Measurements from ENCODE around the gene CCND1. TPM values are rescaled to one million over a fixed set of nuclear protein-coding genes. Genes with fewer than 3 reads are reported as not detected.

The CCND1 gene
- total RNA-seq, 6 experiments from 2014 or later, result 67.0 to 283 (median 94.1) TPM

DNA sequence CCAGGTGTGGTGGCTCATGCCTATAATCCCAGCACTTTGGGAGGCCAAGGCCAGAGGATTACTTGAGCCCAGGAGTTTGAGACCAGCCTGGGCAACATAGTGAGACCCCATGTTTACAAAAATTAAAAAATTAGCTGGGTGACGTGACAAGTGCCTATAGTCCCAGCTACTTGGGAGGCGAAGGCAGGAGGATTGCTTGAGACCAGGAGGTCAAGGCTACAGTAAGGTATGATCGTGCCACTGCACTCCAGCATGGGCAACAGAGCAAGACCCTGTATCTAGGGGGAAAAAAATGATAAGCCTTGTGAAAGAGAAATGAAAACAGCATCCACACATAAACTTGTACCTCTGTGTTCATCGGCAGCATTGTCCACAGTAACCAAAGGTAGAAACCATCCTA, 8.1 kb upstream of the CCND1 start:
- TF ChIP-seq POLR2A (IDR thresholded peaks at IDR 0.05), result no peak
- TF ChIP-seq, protein P1, sequence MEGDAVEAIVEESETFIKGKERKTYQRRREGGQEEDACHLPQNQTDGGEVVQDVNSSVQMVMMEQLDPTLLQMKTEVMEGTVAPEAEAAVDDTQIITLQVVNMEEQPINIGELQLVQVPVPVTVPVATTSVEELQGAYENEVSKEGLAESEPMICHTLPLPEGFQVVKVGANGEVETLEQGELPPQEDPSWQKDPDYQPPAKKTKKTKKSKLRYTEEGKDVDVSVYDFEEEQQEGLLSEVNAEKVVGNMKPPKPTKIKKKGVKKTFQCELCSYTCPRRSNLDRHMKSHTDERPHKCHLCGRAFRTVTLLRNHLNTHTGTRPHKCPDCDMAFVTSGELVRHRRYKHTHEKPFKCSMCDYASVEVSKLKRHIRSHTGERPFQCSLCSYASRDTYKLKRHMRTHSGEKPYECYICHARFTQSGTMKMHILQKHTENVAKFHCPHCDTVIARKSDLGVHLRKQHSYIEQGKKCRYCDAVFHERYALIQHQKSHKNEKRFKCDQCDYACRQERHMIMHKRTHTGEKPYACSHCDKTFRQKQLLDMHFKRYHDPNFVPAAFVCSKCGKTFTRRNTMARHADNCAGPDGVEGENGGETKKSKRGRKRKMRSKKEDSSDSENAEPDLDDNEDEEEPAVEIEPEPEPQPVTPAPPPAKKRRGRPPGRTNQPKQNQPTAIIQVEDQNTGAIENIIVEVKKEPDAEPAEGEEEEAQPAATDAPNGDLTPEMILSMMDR (IDR thresholded peaks at IDR 0.05), result no peak
- no peaks in the 10 kb centered on the region for H3K27me3 ChIP-seq
- no peak overlapping the region for H3K27ac ChIP-seq
- DNase-seq (no peak), ATAC-seq (no peak)
- intact Hi-C loops (cut with DNase I), result no loop called here
- H3K36me3 ChIP-seq, result no peaks in the 10 kb centered on the region
- peaks cover 0 to 26% (median 1%) of the 10 kb centered on the region in 4 donors for H3K4me1 ChIP-seq
- H3K9me3 ChIP-seq, result no peaks in the 10 kb centered on the region
- 93% methylated on average over 4 of the region's 4 CpGs for WGBS (ENCODE audit: insufficient coverage, low coverage, low lambda C conversion rate, missing lambda C conversion rate)
- H3K4me3 ChIP-seq, result no peak overlapping the region

DNA sequence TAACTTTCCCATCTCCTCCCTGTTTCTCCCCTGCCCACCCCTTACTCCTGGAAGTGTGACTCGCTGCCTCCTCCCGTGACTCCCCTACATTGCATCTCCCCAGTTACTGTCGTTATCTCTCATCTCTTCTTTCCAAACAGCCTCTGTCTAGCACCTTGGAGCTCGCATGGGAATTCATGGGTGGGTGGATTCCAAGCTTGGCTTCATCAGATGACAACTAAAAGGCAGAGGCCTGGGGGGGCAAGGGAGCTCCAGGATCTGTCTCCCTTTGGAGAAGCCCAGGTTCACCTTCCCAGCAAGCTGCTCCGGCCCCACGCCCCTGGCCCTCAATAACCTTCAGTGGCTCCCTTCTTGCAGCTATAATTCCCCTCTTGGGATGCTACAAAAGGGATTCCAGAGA, 6.9 kb upstream of the CCND1 start:
- Histone ChIP-seq H3K4me3 (no peak overlapping the region), H3K36me3 (no peaks in the 10 kb centered on the region), H3K9me3 (no peaks in the 10 kb centered on the region), H3K27ac (peak overlapping the region in 1 of 3 donors; percentile 44), H3K4me1 (peaks cover 0 to 36% (median 5%) of the 10 kb centered on the region in 4 donors), H3K27me3 (no peaks in the 10 kb centered on the region)
- TF ChIP-seq, protein P1 (IDR thresholded peaks at IDR 0.05), result no peak
- no peak for TF ChIP-seq POLR2A (IDR thresholded peaks at IDR 0.05)
- ATAC-seq, result no peak
- intact Hi-C loops (cut with DNase I), result no loop called here
- 95% methylated on average over 6 of the region's 6 CpGs for WGBS (ENCODE audit: insufficient coverage, low coverage, low lambda C conversion rate, missing lambda C conversion rate)
- no peak for DNase-seq

- H3K27me3 ChIP-seq, result no peaks in the 10 kb centered on the region
- H3K4me1 ChIP-seq, result peaks cover 0 to 38% (median 7%) of the 10 kb centered on the region in 4 donors
- H3K27ac ChIP-seq, result peak overlapping the region in 1 of 3 donors; percentile 44
- peak; percentile 77 to 88 (median 88) for DNase-seq
- TF ChIP-seq, protein P1 (IDR thresholded peaks at IDR 0.05), result no peak
- TF ChIP-seq POLR2A (IDR thresholded peaks at IDR 0.05), result peak; percentile 11
- H3K9me3 ChIP-seq, result no peaks in the 10 kb centered on the region
- intact Hi-C loops (cut with DNase I), result no loop called here
- WGBS (ENCODE audit: insufficient coverage, low coverage, low lambda C conversion rate, missing lambda C conversion rate), result 44% methylated on average over 3 of the region's 7 CpGs
- H3K4me3 ChIP-seq, result no peak overlapping the region
- H3K36me3 ChIP-seq, result no peaks in the 10 kb centered on the region
- peak; percentile 63 to 77 (median 66) for ATAC-seq
Observed at GRCh38 chr11:69634590-69634989, 6.4 kb upstream of the CCND1 start.

GRCh38 chr11:69635195-69635594, 5.8 kb upstream of the CCND1 start:
- no peak overlapping the region for H3K27ac ChIP-seq
- no peaks in the 10 kb centered on the region for H3K9me3 ChIP-seq
- H3K36me3 ChIP-seq, result no peaks in the 10 kb centered on the region
- peaks cover 0 to 44% (median 10%) of the 10 kb centered on the region in 4 donors for H3K4me1 ChIP-seq
- 79% methylated on average over 6 of the region's 6 CpGs for WGBS (ENCODE audit: insufficient coverage, low coverage, low lambda C conversion rate, missing lambda C conversion rate)
- no peak for DNase-seq
- no peak for ATAC-seq
- H3K4me3 ChIP-seq, result no peak overlapping the region
- TF ChIP-seq POLR2A (IDR thresholded peaks at IDR 0.05), result no peak
- TF ChIP-seq, protein P1 (IDR thresholded peaks at IDR 0.05), result no peak
- no peaks in the 10 kb centered on the region for H3K27me3 ChIP-seq
- intact Hi-C loops (cut with DNase I), result loop anchor here in 1 of 2 donors (5.0 kb wide), 1 partner anchor 338 kb away; no protein-coding TSS in a partner anchor

Measured in right lobe of liver (tissue), 6 donors.